SK-N-SH (cell line): Measurements from ENCODE around the gene KRT33A. TPM values are rescaled to one million over a fixed set of nuclear protein-coding genes. Genes with fewer than 3 reads are reported as not detected.

Experiments
- CTCF ChIA-PET: fragments of 300-600, 350-600 bp; formaldehyde crosslinking; extraction: SDS; loops from one replicate; lab custom pipeline; 2021; lab: Yijun Ruan, JAX
- POLR2A ChIA-PET: fragments of 350-600 bp; sonication (Branson Sonifier 250); formaldehyde crosslinking; extraction: SDS; loops from one replicate; lab custom pipeline; 2020; ENCODE audit warnings: antibody characterized with exemption, inconsistent platforms; lab: Yijun Ruan, JAX
- DNase-seq: peaks from one replicate; pipeline ENCODE4 v3.0.0; 2012
- H2AFZ ChIP-seq: fragments of 200-600 bp; sonication (generic); 2 replicates; pipeline ENCODE4 v1.8.1; 2016; ENCODE audit warnings: antibody characterized with exemption, mild to moderate bottlenecking, low read depth
- H3F3A ChIP-seq: fragments of 200-600 bp; sonication (generic); replicated peaks from 2 replicates; pipeline ENCODE3; 2016; ENCODE audit warnings: antibody characterized with exemption, mild to moderate bottlenecking; ENCODE audit not compliant: insufficient read depth
- H3K27ac ChIP-seq, 2 experiments: fragments of 200-500 bp in 1 of 2; fragments of 200-600 bp in 1 of 2; sonication (Bioruptor generic) in 1 of 2; sonication (generic), shearing (Covaris generic) in 1 of 2; 2 replicates each; pipeline versions ENCODE4 v1.5.1 to v1.6.1; 2014 to 2016; ENCODE audit warnings: low read depth in 2 of 2, inconsistent platforms in 1 of 2, low read length in 1 of 2, mild to moderate bottlenecking in 1 of 2, mixed read lengths in 1 of 2
- H3K27me3 ChIP-seq: fragments of 200-600 bp; sonication (generic), shearing (Covaris generic); 2 replicates; pipeline ENCODE4 v1.6.1; 2016; ENCODE audit warnings: mixed run types; ENCODE audit not compliant: insufficient read depth
- H3K36me3 ChIP-seq, 2 experiments: fragments of 200-500 bp in 1 of 2; fragments of 200-600 bp in 1 of 2; sonication (Bioruptor generic) in 1 of 2; sonication (generic) in 1 of 2; replicated peaks in 1 of 2; 2 replicates each; pipeline versions ENCODE3 to v1.5.1; 2014 to 2016; ENCODE audit warnings: low read length in 1 of 2, mild to moderate bottlenecking in 1 of 2; ENCODE audit not compliant: insufficient read depth in 2 of 2, control insufficient read depth in 1 of 2
- H3K4me1 ChIP-seq, 2 experiments: fragments of 200-500 bp in 1 of 2; fragments of 200-600 bp in 1 of 2; sonication (Bioruptor generic) in 1 of 2; sonication (generic), shearing (Covaris generic) in 1 of 2; 2 replicates each; pipeline versions ENCODE4 v1.5.1 to v1.6.1; 2014 to 2016; ENCODE audit warnings: low read depth in 1 of 2, low read length in 1 of 2, mixed run types in 1 of 2; ENCODE audit not compliant: insufficient read depth in 2 of 2, control insufficient read depth in 1 of 2
- H3K4me2 ChIP-seq: fragments of 200-600 bp; sonication (generic), shearing (Covaris generic); 2 replicates; pipeline ENCODE4 v1.6.1; 2017; ENCODE audit warnings: mixed run types
- H3K4me3 ChIP-seq, 2 experiments: fragments of 200-500 bp in 1 of 2; fragments of 200-600 bp in 1 of 2; sonication (Bioruptor generic) in 1 of 2; sonication (generic), shearing (Covaris generic) in 1 of 2; 2 replicates each; pipeline versions ENCODE4 v1.5.1 to v1.8.1; 2014 to 2016; ENCODE audit warnings: low read depth in 2 of 2, inconsistent platforms in 1 of 2, low read length in 1 of 2, mild to moderate bottlenecking in 1 of 2, mixed read lengths in 1 of 2, moderate library complexity in 1 of 2
- H3K79me2 ChIP-seq: fragments of 200-600 bp; sonication (generic); 2 replicates; pipeline ENCODE4 v1.8.1; 2017; ENCODE audit warnings: mild to moderate bottlenecking; ENCODE audit not compliant: insufficient read depth
- H3K9ac ChIP-seq: fragments of 200-600 bp; sonication (generic); 2 replicates; pipeline ENCODE4 v1.6.1; 2017; ENCODE audit warnings: mixed run types
- H3K9me2 ChIP-seq: fragments of 200-600 bp; sonication (generic); 2 replicates; pipeline ENCODE4 v1.6.1; 2017; ENCODE audit warnings: mixed run types
- H3K9me3 ChIP-seq: fragments of 200-600 bp; sonication (generic); 2 replicates; pipeline ENCODE4 v1.6.1; 2017; ENCODE audit warnings: mixed run types, mild to moderate bottlenecking, moderate library complexity
- H4K20me1 ChIP-seq: fragments of 200-600 bp; sonication (generic); 2 replicates; pipeline ENCODE4 v1.6.1; 2017; ENCODE audit warnings: mild to moderate bottlenecking, mixed run types; ENCODE audit not compliant: insufficient read depth
- CHD2 ChIP-seq: fragments of 150-350 bp; IDR thresholded peaks from 2 replicates; pipeline ENCODE4 v1.6.1; 2018; ENCODE audit warnings: low read length; ENCODE audit not compliant: partially characterized antibody
- GABPA ChIP-seq: IDR thresholded peaks from 2 replicates; pipeline ENCODE4 v1.4.0; 2012; ENCODE audit warnings: low read depth, mild to moderate bottlenecking
- GATA2 ChIP-seq: sonication (generic); formaldehyde crosslinking; IDR thresholded peaks from 2 replicates; pipeline ENCODE4 v1.5.0; 2020; ENCODE audit warnings: mild to moderate bottlenecking, missing genetic modification reagents
- NFIC ChIP-seq: IDR thresholded peaks from 2 replicates; pipeline ENCODE4 v1.4.0; 2012; ENCODE audit warnings: borderline replicate concordance
- RCOR1 ChIP-seq: fragments of 150-350 bp; IDR thresholded peaks from 2 replicates; pipeline ENCODE4 v1.6.1; 2017; ENCODE audit warnings: antibody characterized with exemption, low read length
- REST ChIP-seq: IDR thresholded peaks from 2 replicates; pipeline ENCODE4 v1.6.1; 2012; ENCODE audit warnings: mild to moderate bottlenecking, low read depth, low read length, moderate library complexity
- RFX5 ChIP-seq: IDR thresholded peaks from 2 replicates; pipeline ENCODE4 v1.6.1; 2012; ENCODE audit warnings: mild to moderate bottlenecking, improper control_type of control experiment, low read length
- SIN3A ChIP-seq: IDR thresholded peaks from 2 replicates; pipeline ENCODE4 v1.6.1; 2012; ENCODE audit warnings: low read depth, mild to moderate bottlenecking, low read length, moderate library complexity, borderline replicate concordance
- SMC3 ChIP-seq: IDR thresholded peaks from 2 replicates; pipeline ENCODE4 v1.6.1; 2012; ENCODE audit warnings: low read depth, low read length, improper control_type of control experiment
- TCF12 ChIP-seq: IDR thresholded peaks from 2 replicates; pipeline ENCODE4 v1.4.0; 2012
- TEAD4 ChIP-seq: IDR thresholded peaks from 2 replicates; pipeline ENCODE4 v1.4.0; 2012; ENCODE audit warnings: mild to moderate bottlenecking, borderline replicate concordance; ENCODE audit not compliant: insufficient read depth
- YY1 ChIP-seq: IDR thresholded peaks from 2 replicates; pipeline ENCODE4 v1.4.0; 2012; ENCODE audit warnings: low read depth, mild to moderate bottlenecking
- ZBTB33 ChIP-seq: IDR thresholded peaks from 2 replicates; pipeline ENCODE4 v1.4.0; 2012; ENCODE audit warnings: low read depth, borderline replicate concordance
- WGBS: methylation state at CpG from one replicate; pipeline ENCODE4 v1.1.6; 2017; ENCODE audit warnings: low lambda C conversion rate; 5-methylcytosine and 5-hydroxymethylcytosine counted together
- polyA plus RNA-seq, 3 experiments: library from polyadenylated mRNA; depleted of rRNA; stranded (reverse); fragments of >200 nt; gene quantifications; 2 replicates each; pipeline ENCODE4 v1.2.3, GENCODE V29; 2012

Gene KRT33A
- polyA plus RNA-seq, 1 of the 3 experiments (the other 2 are of a cell fraction), result not detected

- no peak for TF ChIP-seq SMC3
- TF ChIP-seq GABPA, result no peak
- TF ChIP-seq NFIC, result no peak
- TF ChIP-seq RCOR1, result no peak
- no peak for TF ChIP-seq SIN3A
- no peak for TF ChIP-seq TCF12
- TF ChIP-seq GATA2 (CRISPR knock-in tag), result no peak
- no peak for TF ChIP-seq CHD2
- no peak for TF ChIP-seq RFX5
- no peak for TF ChIP-seq TEAD4
- TF ChIP-seq ZBTB33, result no peak
- TF ChIP-seq REST, result no peak
- no peak for TF ChIP-seq YY1
- H3K4me1 ChIP-seq, result no peaks in the 10 kb centered on the region
- no peak within 1 kb of the TSS for H3K9ac ChIP-seq
- no peaks in the 10 kb centered on the region for H3K79me2 ChIP-seq
- no peak within 1 kb of the TSS for H3K4me2 ChIP-seq
- H3K27me3 ChIP-seq, result peaks cover 37% of the 10 kb centered on the region
- POLR2A ChIA-PET, result no interaction called here
- H3K9me2 ChIP-seq, result no peaks in the 10 kb centered on the region
- H3K27ac ChIP-seq, result no peak within 1 kb of the TSS
- peaks cover 12% of the 10 kb centered on the region for H3K9me3 ChIP-seq
- CTCF ChIA-PET, result interaction anchor here (1.3 to 1.6 kb wide), 3 partner anchors 14 to 351 kb away, joined by 4 to 5 read pairs (median 4); no protein-coding TSS in a partner anchor
- DNase-seq, result no peak
- no peaks in the 10 kb centered on the region for H4K20me1 ChIP-seq
- H2AFZ ChIP-seq, result no peak within 1 kb of the TSS
- WGBS, result 23% methylated on average over 18 of the region's 24 CpGs
- H3K4me3 ChIP-seq, result no peak within 1 kb of the TSS
- peaks cover 0 to 9% of the 10 kb centered on the region in 2 experiments for H3K36me3 ChIP-seq
- no peaks in the 10 kb centered on the region for H3F3A ChIP-seq
Observed at GRCh38 chr17:41315204-41315794, 35.3 kb downstream of the KRT33A start, which contains the start of gene KRTAP17-1. Gene KRTAP17-1, minus strand, starts transcription at chr17:41315710. Its CDS starts 60 bp downstream, at chr17:41315650.
